Stimulated activated CD4-positive, alpha-beta T cell treated with anti-CD3 and anti-CD28 coated beads, TNF-alpha, amount 100 ng/mL, for 24 hours (primary cell): ENCODE data around the gene CMYA5.
"Not testable (repeated sequence)": the region's sequence is repeated elsewhere in the genome, so short reads cannot be mapped to it uniquely, and the experiment has no call there.

Source experiments
- DNase-seq, 3 experiments: peaks; one replicate each; pipeline ENCODE4 v3.0.0-alpha.2; 2020; ENCODE audit warnings: low read depth in 3 of 3

The CMYA5 gene

GRCh38 chr5:79746642-79747569 lies 57.3 kb downstream of the CMYA5 start:
- DNase-seq: no peak

GRCh38 chr5:79750611-79751510 lies 61.2 kb downstream of the CMYA5 start:
- DNase-seq: no peak

- DNase-seq: no peak
These were observed 63.5 kb downstream of the CMYA5 start for GRCh38 chr5:79753092-79753491.

- no peak for DNase-seq
These were observed 64.4 kb downstream of the CMYA5 start for GRCh38 chr5:79753877-79754645.

- no peak for DNase-seq
These were observed 65.4 kb downstream of the CMYA5 start for GRCh38 chr5:79754865-79755555.

GRCh38 chr5:79756076-79756475 lies 66.4 kb downstream of the CMYA5 start:
- DNase-seq: no peak

GRCh38 chr5:79759436-79759835 lies 69.8 kb downstream of the CMYA5 start:
- DNase-seq: no peak

GRCh38 chr5:79759848-79760247 lies 70.2 kb downstream of the CMYA5 start:
- DNase-seq: no peak

- DNase-seq: no peak
These were observed 73.3 kb downstream of the CMYA5 start for GRCh38 chr5:79762929-79763328.

GRCh38 chr5:79764147-79764546 lies 74.5 kb downstream of the CMYA5 start:
- DNase-seq: not testable (repeated sequence)

GRCh38 chr5:79771387-79771786 lies 81.8 kb downstream of the CMYA5 start:
- no peak for DNase-seq

GRCh38 chr5:79772651-79773050 lies 83.0 kb downstream of the CMYA5 start:
- DNase-seq: no peak

GRCh38 chr5:79773612-79774011 lies 84.0 kb downstream of the CMYA5 start:
- no peak for DNase-seq

- no peak for DNase-seq
These were observed 84.7 kb downstream of the CMYA5 start for GRCh38 chr5:79774171-79774854.

GRCh38 chr5:79774855-79775237 lies 85.2 kb downstream of the CMYA5 start:
- DNase-seq: no peak

- not testable (repeated sequence) for DNase-seq
These were observed 95.1 kb downstream of the CMYA5 start for GRCh38 chr5:79784741-79785140.

- DNase-seq: no peak
These were observed 96.3 kb downstream of the CMYA5 start for GRCh38 chr5:79785983-79786382.

GRCh38 chr5:79787448-79787847 lies 97.8 kb downstream of the CMYA5 start:
- DNase-seq: no peak

- no peak for DNase-seq
These were observed 102.2 kb downstream of the CMYA5 start for GRCh38 chr5:79791843-79792242.

GRCh38 chr5:79792463-79792862 lies 102.8 kb downstream of the CMYA5 start:
- DNase-seq: no peak

- DNase-seq: no peak
These were observed 103.7 kb downstream of the CMYA5 start for GRCh38 chr5:79793304-79793703.
